ENCODE measurements around the gene PSME3.

Gene PSME3

GRCh38 chr17:42832934-42833766 is at the start of gene PSME3:
TSS of gene PSME3 (plus strand) at chr17:42833397. CDS start at chr17:42833632, 235 bp downstream.
- peak; percentile 91 for DNase-seq

- no peak for DNase-seq
Measured at GRCh38 chr17:42783791-42784138, 49.4 kb upstream of the PSME3 start.

GRCh38 chr17:42784409-42784808 is 48.8 kb upstream of the PSME3 start:
- no peak for DNase-seq

GRCh38 chr17:42784811-42785592 is 48.2 kb upstream of the PSME3 start:
- DNase-seq: peak; percentile 36

- no peak for DNase-seq
Measured at GRCh38 chr17:42787266-42787665, 45.9 kb upstream of the PSME3 start.

GRCh38 chr17:42791948-42792347 is 41.2 kb upstream of the PSME3 start:
- no peak for DNase-seq

GRCh38 chr17:42792545-42792944 is 40.7 kb upstream of the PSME3 start:
- DNase-seq: no peak

GRCh38 chr17:42795061-42795460 is 38.1 kb upstream of the PSME3 start:
- DNase-seq: no peak

GRCh38 chr17:42795465-42795864 is 37.7 kb upstream of the PSME3 start:
- no peak for DNase-seq

GRCh38 chr17:42796066-42796758 is 37.0 kb upstream of the PSME3 start:
- no peak for DNase-seq

- no peak for DNase-seq
Measured at GRCh38 chr17:42797067-42798007, 35.9 kb upstream of the PSME3 start.

GRCh38 chr17:42798011-42798382 is 35.2 kb upstream of the PSME3 start:
- no peak for DNase-seq

- peak; percentile 78 for DNase-seq
Measured at GRCh38 chr17:42798383-42799380, 34.5 kb upstream of the PSME3 start, which contains the start of the genes CNTD1 and COA3. TSS of gene CNTD1 (plus strand) at chr17:42798861. CDS start at chr17:42799068, 207 bp downstream. TSS of gene COA3 (minus strand) at chr17:42798704. CDS start at chr17:42798681, 23 bp downstream.

- no peak for DNase-seq
Measured at GRCh38 chr17:42803074-42803883, 29.9 kb upstream of the PSME3 start.

GRCh38 chr17:42804918-42805367 is 28.3 kb upstream of the PSME3 start:
- no peak for DNase-seq

GRCh38 chr17:42806249-42806648 is 26.9 kb upstream of the PSME3 start:
- no peak for DNase-seq

- DNase-seq: no peak
Measured at GRCh38 chr17:42809250-42809649, 23.9 kb upstream of the PSME3 start.

- DNase-seq: no peak
Measured at GRCh38 chr17:42814633-42815399, 18.4 kb upstream of the PSME3 start.

- no peak for DNase-seq
Measured at GRCh38 chr17:42817866-42818265, 15.3 kb upstream of the PSME3 start.
